HG02870 (cell line): ENCODE measurements around the gene RPS10.
"Not testable (repeated sequence)": the region's sequence is repeated elsewhere in the genome, so short reads cannot be mapped to it uniquely, and the experiment has no call there.

Experiments used
- ATAC-seq: cut with Tn5 transposase; IDR thresholded peaks from one replicate; pipeline ENCODE4 v1.9.1; 2021; ENCODE audit warnings: mild to moderate bottlenecking, moderate library complexity; ENCODE audit not compliant: unreplicated experiment

Gene RPS10

DNA sequence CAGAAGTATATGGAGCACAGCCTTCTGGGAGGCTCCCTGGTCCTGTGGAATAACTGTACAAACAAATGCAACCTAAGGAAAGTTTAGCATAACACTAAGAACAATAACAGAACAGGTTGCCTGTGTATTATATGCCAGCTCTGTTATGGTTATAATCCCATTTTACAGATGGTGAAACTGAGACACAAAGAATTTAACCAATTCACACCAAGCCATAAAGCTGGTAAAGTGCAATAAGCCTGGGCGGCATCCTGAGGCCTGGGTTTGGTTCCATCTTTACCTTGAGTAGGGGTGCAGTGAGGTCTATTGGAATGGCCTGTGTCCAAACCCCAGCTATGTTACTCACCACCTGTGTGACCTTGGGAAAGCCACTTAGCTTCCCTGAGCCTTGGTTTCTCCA lies 25.3 kb upstream of the RPS10 start:
- ATAC-seq = no peak

DNA sequence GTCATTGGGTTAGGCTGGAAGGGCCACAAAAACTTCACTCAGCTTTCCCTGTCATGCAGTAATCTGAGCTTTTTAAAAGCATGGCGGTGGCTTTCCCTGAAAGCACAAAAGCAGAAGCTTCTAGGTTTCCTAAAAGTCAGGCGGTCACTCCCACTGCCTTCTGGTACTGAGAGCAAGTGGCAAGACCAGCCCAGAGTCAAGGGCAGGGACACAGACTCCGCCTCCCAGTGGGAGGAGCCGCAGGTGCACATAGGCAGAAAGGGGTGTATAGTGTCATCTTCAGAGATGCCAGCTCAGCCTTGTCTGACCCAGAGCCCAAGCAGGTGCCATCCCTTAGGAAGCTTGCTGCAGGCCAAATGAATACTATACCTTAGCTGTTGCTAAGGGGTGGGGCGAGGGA lies 22.0 kb upstream of the RPS10 start:
- no peak for ATAC-seq

DNA sequence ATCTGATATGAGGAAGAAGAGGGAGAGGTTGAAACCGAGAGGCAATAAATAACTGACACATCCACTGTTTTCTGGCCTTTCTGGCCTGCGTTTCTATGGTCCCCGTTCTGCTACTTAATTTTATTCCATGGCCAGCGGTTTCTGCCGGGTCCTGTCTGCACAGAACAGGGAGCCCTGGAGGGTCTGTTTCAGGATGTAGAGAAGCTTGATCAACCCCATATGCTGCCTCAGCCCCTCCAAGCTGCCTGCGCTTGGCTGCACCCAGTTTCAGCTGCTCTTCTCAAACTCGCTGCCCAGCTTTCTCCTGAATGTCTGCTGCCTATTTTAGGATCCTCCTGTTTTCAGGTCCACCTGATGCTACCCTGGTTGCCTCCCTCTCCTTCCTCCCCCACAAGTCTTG lies 21.5 kb upstream of the RPS10 start:
- no peak for ATAC-seq

DNA sequence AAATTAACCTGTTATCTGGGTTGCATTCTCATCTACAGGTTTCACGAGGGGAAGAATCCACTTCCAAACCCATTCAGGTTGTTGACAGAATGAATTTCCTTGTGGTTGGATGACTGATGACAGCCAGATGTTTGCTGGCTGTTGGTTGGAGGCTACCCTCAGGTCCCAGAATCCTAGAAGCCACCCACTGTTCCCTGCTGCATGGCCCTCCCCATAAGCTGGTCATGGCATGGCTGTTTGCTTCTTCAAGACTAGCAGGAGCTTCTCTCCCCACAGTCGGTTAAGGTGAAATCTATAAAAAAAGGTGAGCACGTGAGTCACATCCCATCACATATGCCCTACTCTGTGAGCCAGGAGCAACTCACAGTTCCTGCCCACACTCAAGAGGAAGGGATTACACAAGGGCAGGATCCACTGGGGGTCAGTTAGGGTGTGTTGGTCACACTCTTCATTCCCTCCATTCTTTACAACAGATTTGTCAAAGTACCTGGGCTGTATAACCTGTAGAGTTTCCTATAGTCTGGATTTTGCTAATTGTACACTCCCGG lies 19.5 kb upstream of the RPS10 start:
- no peak for ATAC-seq

DNA sequence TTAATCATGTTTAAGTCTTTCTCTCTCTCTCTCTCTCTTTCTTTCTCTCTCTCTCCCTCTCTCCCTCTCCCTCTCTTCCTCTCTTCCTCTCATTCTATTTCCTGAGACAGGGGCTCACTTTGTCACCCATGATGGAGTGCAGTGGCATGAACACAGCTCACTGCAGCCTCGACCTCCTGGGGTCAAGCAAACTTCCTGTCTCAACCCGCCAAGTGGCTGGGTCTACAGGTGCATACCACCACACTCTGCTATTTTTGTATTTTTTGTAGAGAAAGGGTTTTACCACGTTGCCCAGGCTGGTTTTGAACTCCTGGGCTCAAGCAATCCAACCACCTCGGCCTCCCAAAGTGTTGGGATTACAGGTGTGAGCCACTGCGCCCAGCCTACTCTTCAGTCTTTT lies 15.7 kb upstream of the RPS10 start:
- ATAC-seq = no peak

DNA sequence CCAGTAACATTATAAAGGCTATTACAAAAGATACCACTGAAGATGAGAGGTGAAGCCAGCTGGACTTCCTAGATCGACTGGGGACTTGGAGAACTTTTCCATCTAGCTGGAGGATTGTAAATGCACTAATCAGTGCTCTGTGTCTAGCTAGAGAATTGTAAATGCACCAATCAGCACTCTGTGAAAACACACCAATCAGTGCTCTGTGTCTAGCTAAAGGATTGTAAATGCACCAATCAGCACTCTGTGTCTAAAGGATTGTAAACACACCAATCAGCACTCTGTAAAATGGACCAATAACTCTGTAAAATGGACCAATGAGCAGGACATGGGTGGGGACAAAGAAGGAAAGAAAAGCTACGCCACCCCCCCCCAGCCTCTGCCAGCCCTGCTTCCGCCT lies 13.6 kb upstream of the RPS10 start:
- no peak for ATAC-seq

DNA sequence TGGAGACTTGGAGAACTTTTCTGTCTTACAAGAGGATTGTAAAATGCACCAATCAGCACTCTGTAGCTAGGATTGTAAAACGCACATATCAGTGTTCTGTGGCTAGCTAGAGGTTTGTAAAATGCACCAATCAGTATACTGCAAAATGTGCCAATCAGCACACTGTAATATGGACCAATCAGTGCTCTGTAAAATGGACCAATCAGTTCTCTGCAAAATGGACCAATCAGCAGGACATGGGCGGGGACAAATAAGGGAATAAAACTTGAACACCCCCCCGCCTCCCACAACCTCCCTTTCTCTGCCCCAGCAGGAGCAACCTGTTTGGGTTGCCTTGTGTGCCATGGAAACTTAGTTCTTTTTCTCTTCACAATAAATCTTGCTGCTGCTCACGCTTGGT lies 12.8 kb upstream of the RPS10 start:
- no peak for ATAC-seq

DNA sequence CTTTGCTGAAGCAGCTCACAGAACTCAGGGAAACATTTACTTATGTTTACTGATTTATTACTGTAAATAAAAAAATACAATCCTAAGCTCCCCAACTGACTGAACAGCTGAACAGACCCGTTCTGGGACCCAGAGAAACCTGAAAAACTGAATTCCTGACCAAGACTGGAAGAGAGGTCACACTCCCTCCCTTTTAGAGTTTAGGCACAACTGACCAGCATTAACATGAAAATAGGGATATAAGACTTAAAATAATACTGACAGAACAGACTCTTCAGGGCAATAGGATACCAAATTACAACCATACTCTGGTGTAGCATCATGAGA lies 11.7 kb upstream of the RPS10 start:
- no peak for ATAC-seq

DNA sequence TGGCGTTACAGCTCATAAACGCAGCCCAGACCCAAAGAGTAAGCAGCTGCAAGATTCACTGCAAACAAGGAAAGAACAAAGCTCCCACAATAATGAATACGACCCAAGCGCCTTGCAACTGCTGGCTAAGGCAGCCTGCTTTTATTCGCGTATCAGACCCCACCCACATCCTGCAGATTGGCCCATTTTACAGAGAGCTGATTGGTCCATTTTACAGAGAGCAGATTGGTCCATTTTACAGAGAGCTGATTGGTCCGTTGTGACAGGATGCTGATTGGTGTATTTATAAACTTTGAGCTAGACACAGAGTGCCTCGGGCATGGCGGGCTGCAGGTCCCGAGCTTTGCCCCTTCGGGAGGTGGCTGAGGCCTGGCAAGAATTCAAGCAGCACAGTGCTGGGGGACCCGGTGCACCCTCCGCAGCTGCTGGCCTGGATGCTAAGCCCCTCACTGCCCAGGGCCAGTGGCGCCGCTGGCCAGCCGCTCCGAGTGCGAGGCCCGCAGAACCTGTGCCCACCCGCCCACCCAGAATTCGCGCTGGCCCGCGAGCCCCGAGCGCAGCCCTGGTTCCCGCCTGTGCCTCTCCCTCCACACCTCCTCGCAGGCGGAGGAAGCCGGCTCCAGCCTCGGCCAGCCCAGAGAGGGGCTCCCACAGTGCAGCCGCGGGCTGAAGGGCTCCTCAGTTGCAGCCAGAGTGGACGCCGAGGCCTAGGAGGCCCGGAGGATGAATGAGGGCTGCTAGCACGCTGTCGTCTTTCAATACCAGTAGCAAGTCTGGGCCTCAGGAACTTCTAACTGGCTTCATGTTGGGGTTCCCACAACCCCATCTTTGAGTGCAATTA lies 11.2 kb upstream of the RPS10 start:
- no peak for ATAC-seq

DNA sequence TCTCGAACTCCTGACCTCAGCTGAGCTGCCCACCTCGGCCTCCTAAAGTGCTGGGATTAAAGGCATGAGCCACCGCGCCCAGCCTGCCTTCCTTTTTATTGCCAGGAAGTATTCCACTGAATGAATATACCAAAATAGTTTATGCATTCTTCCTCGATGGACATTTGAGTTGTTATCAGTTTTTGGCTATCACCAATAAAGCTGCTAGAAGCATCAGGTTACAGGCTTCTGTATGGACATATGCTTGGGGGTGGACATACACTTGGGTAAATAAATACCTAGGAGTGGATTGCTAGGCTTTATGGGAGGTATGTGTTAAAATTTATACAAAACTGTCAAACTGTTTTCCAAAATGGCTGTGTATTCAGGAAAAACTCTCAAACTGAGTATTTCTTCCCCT lies 10.0 kb upstream of the RPS10 start:
- no peak for ATAC-seq

DNA sequence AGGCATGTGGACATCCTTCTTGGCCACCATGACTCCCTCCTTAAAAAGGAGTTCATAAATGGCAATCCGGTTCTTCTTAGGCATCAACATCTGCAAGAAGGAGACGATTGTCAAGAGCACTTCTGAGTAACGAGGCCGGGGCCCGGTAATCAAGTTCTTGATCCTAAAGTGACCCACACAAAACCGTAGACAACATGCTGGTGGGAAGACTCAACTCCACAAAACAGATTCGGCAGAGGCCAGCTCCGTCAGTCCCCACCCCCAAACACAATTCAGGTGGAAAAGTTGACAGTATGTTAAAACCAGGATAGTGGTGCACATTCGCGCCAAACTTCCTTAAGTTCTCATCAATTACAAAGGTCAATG lies 754 bp downstream of the RPS10 start:
- no peak for ATAC-seq

DNA sequence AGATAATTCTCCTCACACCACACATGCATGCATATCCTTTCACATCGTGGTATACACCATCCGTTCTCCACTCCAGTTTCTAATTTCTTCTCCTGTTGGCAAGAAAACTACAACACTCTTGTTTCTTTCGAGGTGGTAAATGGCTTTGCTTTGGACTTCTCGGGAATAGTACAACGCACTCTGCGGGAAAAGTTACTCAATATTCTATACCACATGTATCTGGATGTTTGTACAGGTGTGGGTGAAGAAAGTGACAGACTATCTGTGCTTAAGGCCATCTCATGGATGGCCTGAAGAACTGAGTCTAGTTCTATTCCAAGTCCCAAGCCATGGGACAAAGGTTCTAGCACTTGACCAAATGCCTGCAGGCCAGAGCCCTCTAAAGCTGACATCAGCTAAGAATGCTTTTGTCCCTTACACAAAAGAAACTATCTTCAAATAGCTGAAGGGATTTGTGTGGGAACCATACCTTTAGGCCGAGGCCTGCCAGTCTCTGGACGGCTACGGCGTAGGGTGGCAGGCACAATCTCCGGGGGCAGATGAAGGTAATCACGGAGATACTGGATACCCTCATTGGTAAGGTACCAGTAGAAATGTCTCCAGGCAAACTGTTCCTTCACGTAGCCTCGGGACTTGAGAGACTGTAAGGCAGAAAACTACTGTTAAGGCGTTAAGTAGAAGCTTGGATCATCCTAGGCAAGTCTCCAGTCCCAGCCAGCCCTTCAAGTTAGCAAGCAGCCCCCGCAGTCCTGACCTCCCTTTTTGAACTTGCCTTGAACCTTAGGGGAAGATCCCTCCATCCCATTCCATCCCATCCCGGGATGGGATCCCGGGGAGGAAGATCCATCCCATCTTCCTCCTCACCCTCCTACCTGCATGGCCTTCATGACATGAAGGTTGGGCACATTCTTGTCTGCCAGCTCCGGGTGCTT lies 1.4 kb downstream of the RPS10 start:
- no peak for ATAC-seq

DNA sequence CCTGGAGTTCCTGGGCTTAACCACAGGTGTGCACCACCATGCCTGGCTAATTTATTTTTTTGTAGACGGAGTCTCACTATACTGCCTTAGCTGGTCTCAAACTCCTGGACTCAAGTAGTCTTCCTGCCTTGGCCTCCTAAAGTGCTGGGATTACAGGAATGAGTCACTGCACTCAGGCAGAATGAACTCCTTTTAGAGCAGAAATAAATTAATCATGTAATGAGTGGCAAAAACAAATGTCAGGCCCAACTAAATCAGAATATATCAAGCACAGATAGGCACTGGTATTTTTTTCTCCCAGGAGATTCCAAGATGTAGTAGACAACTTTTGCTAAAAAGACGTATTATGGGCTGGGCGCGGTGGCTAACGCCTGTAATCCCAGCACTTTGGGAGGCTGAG lies 2.6 kb downstream of the RPS10 start:
- ATAC-seq = no peak

DNA sequence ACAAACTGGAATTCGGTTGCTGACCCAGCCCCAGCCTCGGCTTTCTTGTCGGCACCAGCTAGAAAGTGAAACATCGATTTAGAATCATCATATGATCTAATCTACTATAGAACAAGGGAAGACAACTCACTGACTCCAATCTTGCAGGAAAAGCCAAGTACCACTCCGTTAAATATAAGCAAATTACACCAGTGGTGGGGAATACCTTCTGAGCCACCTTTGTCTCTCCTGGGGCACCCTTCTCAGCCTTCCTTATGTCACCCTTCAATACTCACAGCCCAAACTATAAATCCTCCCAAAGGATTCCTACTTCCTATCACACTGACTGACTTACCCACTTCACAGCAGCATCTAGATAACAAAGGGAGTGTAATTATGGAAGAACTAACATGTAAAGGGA lies 7.5 kb downstream of the RPS10 start:
- no peak for ATAC-seq

DNA sequence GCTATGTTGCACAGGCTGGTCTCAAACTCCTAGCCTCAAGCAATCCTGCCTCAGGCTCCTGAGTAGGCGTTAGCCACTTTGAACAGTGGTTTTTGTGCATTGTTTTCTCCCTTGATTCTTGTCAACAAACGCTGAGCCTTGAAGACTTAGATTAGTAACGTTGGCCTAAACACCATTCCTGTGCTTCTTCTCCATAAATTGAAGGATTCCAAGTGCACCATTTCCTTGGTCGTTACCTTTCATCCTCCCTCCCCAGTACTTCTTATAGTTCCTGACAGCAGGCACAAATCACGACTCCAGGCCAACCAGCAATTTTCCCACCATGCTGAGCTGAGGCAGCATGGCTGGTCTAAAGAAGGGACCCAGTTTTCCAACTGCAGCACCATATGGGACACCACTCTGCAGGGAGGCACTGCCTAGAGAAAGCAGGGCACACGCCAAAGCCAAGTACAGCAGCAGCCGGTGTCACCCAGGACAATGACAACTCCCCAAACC lies 8.9 kb downstream of the RPS10 start:
- no peak for ATAC-seq

DNA sequence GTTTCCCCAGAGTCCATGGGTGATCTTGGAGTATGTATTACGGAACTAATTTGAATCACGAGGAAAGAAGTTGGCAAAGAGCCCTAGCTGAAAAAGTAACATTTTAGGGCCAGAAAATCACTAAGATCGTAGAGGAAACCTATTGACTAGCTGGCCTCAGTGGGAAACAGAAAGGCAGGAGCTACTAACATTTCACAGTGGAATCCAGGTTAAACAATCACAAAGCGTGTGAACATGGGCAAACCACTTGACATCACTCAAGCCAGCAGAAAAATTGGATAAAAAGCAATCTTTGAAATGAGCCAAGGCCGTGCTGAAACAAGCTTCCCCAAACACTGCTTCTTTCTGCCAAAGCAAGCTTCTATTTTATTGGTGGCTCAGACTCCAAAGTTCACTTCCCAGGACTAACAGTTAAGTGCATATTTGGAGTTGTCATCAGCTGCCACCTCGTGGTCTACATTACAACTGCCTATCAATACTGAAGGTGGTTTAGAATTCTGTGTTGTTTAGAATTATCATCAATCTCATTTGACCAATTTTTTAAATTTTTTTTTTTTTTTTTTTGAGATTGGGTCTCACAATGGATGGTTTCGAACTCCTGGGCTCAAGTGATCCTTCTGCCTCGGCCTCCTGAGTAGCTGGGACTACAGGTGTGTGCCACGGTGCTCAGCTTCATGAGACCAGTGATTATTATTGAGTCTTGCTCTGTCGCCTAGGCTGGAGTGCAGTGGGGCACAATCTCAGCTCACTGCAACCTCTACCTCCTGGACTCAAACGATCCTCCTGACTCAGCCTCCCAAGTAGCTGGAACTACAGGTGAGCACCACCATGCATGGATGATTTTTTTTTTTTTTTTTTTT lies 10.6 kb downstream of the RPS10 start:
- no peak for ATAC-seq

DNA sequence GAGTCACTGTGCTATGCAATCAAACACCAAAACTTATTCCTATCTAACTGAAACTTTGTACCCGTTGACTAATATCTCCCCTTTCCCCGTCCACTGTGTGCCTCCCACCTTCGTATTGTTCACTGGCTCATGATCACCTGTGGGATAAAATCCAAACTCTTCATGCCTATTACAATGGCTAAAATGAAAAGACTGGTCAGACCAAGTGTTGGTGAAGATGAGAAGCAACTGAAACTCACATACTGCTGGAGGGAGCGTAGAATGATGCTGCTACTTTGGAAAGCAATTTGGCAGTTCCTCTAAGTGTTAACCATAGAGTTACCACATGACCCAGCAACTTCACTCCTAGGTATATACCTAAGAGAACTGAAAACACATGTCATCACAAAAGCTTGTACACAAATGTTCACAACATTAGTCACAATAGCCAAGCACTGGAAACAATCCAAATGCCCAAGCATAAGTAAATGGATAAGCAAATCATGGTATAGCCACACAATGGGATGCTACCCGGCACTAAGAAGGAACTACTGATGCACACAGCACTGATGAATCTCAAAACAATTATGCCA lies 13.1 kb downstream of the RPS10 start:
- ATAC-seq = no peak

DNA sequence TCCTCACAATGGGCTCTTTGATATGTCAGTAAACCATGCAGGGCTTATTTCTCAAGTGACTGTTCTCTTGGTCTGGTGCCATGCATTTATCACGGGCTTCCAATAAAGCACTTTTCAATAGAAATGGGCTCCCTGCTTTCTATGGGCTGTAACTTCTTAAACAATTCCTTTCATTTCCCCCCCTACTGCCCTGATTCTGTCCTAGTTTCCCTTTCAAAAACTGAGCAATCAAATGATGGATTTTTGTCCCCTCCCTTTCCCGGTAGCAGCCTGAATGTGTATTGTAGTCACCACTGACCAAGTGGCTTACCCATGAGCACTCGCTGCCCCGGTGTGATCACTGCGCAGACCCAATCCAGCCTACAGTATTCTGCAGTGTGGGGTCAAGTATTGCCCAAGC lies 13.9 kb downstream of the RPS10 start:
- no peak for ATAC-seq

DNA sequence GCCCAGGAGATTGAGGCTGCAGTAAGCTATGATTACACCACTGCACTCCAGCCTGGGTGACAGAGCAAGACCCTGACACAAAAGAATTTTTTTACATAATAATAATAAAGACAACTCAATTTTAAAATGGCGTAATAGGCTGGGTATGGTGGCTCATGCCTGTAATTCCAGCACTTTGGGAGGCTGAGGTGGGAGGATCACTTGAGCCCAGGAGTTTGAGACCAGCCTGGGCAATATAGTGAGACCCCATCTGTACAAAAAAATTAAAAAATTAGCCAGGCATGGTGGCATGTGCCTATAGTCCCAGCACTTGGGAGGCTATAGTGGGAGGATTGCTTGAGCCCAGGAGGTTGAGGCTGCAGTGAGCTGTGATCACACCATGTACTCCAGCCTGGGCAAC lies 18.0 kb downstream of the RPS10 start:
- ATAC-seq = not testable (repeated sequence)

DNA sequence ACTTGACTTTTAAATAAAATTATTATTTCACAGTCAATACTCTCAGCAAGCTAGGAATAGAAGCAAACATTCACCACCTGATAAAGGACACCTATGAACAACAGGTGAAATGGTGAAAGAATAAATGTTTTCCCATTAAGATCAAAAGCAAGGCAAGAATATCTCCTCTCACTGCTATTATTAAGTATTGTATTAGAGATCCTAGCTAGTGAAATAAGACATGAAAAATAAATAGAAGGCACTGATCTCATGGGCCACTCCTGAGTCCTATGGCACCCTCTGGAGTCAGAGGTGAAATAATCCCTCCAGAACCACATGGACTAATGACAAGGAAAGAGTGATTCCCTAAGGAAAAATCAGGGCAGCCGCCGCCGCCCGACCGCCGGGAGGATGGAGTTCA lies 29.4 kb downstream of the RPS10 start:
- ATAC-seq = no peak

DNA sequence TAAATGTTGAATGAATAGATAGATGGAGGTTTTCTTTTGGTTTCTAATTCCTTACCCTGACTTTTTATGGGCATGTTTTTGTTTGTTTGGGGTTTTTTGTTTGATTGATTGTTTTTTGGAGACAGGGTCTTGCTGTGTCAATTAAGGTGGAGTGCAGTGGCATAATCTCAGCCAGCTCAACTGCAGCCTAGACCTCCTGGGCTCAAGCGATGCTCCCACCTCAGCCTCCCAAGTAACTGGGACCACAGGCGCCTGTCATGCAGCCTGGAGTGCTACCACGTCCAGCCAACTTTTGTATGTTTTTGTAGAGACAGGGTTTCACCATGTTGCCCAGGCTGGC lies 31.9 kb downstream of the RPS10 start:
- ATAC-seq = no peak
